Measurements from ENCODE around the gene MECR. TPM values are rescaled to one million over a fixed set of nuclear protein-coding genes. Genes with fewer than 3 reads are reported as not detected.
A peak's percentile ranks its signal among the peaks of the same experiment; 100 is the strongest.
"Not testable (repeated sequence)": the region's sequence is repeated elsewhere in the genome, so short reads cannot be mapped to it uniquely, and the experiment has no call there.

Gene MECR
- total RNA-seq, 1 donor from 2014 or later = 15.2 TPM

DNA sequence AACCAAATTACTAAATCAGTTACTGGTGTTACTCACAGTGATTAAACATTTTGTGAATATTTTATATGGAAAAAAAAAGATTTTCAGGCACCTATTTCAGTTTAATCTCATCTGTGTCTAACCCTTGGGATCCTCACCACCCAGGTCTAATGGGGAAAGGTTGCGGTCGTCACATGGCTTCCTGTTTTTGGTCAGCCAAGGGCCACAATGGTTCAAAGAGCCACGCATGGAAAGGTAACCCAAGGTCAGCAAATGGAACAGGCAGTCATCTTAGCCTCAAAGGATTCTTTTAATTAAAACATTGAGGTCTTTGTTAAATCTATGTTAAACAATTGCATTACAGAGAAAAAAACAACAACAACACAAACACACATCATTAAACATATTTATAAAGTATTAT lies 71.0 kb downstream of the MECR start:
- H3K27me3 Mint-ChIP-seq (ENCODE audit: low read depth) = no peaks in the 10 kb centered on the region
- DNase-seq (ENCODE audit: low spot score) = no peak
- H3K9me3 Mint-ChIP-seq (ENCODE audit: low read depth) = no peaks in the 10 kb centered on the region
- no peak overlapping the region for H3K4me3 Mint-ChIP-seq (ENCODE audit: unreplicated experiment)
- TF ChIP-seq CTCF (IDR thresholded peaks at IDR 0.05) = no peak
- peaks cover 24% of the 10 kb centered on the region for H3K4me1 Mint-ChIP-seq (ENCODE audit: low read depth)
- no peak overlapping the region for H3K27ac Mint-ChIP-seq (ENCODE audit: unreplicated experiment)
- H3K36me3 Mint-ChIP-seq (ENCODE audit: low read depth) = peaks cover 21% of the 10 kb centered on the region

DNA sequence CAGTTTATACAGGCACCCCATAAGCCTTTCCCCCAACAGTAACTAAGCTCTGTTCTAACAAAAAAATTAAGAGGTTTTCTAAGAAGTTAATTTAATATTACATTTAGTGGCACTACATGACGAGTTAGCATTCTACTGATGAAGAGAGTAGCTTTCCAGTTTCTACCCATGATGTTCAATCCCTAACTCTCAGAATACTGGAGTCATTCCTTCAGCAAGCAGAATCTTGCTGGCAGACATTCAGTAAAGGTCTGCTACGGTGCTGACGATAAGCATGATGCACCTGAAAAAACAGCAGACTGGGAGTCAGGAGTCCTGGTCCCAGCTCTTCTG lies 73.5 kb downstream of the MECR start:
- Mint-ChIP-seq H3K27ac (ENCODE audit: unreplicated experiment) (no peak overlapping the region), H3K9me3 (ENCODE audit: low read depth) (no peaks in the 10 kb centered on the region), H3K4me1 (ENCODE audit: low read depth) (peaks cover 20% of the 10 kb centered on the region), H3K36me3 (ENCODE audit: low read depth) (peaks cover 29% of the 10 kb centered on the region), H3K27me3 (ENCODE audit: low read depth) (no peaks in the 10 kb centered on the region), H3K4me3 (ENCODE audit: unreplicated experiment) (no peak overlapping the region)
- no peak for TF ChIP-seq CTCF (IDR thresholded peaks at IDR 0.05)
- no peak for DNase-seq (ENCODE audit: low spot score)

DNA sequence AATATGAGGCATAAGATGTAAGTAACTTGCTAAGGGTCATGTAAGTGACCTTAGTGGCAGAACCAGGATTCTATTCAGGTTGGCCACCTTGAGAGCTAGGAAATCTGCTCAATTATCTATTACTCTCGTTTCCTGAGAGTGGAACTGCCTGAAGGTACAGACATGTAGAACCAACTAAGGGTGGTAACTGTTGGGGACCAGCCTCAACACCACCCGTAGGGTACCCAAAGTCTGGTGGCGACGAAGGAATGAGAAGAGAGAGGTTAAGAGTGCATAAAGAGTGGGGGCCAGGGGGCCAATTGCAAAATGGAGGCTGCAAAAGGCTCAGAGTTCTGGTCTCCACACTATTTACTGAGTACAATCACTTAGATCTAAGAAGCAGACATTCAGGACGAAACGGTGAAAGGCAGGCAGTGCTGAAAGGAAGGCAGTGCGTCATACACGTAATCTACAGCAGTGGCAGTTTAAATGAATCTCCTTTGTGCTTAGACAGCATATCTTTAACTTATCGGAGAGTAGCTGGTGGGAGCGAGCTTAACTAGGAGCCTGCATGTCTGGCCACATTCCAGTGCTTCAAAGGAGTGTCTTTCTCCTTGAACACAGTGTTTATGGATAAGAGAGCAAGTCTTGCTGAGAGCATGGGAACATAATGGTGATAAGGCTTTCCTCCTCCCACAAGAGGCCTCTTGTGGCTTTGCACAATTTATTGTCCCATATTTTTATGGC lies 74.0 kb downstream of the MECR start:
- TF ChIP-seq CTCF (IDR thresholded peaks at IDR 0.05) = no peak
- Mint-ChIP-seq H3K4me1 (ENCODE audit: low read depth) (peaks cover 17% of the 10 kb centered on the region), H3K36me3 (ENCODE audit: low read depth) (peaks cover 32% of the 10 kb centered on the region), H3K9me3 (ENCODE audit: low read depth) (no peaks in the 10 kb centered on the region), H3K4me3 (ENCODE audit: unreplicated experiment) (no peak overlapping the region), H3K27me3 (ENCODE audit: low read depth) (no peaks in the 10 kb centered on the region), H3K27ac (ENCODE audit: unreplicated experiment) (peak overlapping the region; percentile 49)
- DNase-seq (ENCODE audit: low spot score) = no peak

DNA sequence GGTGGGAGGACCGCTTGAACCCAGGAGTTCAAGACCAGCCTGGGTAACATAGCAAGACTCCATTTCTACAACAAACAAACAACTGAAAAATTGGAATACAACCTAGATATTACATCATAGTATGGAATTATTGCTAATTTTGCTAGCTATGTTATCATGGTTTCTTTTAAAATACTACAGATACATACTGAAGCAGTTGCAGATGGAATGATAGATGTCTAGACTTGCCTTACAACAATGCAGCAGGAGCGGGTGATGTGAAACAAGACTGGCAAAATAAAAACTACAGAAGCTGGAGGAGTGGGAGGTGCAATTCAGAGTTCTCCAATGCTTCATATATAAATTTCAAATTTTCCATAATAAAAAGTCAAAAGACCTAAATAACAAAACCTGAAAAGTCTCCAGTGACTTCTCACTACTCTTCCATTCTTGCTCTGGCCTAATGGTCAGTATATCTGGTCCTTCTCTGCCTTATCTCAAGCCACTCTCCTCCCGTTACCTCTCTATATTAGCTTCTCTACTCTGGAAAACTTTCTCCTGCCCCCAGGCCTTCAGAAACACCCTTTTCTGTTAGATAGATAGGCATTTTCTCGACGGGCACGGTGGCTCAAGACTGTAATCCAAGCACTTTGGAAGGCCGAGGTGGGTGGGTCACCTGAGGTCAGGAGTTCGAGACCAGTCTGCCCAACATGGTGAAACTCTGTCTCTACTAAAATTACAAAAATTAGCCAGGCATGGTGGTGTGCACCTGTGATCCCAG lies 78.5 kb downstream of the MECR start:
- Mint-ChIP-seq H3K4me3 (ENCODE audit: unreplicated experiment) (no peak overlapping the region), H3K27ac (ENCODE audit: unreplicated experiment) (no peak overlapping the region), H3K27me3 (ENCODE audit: low read depth) (no peaks in the 10 kb centered on the region), H3K4me1 (ENCODE audit: low read depth) (peaks cover 13% of the 10 kb centered on the region), H3K9me3 (ENCODE audit: low read depth) (no peaks in the 10 kb centered on the region), H3K36me3 (ENCODE audit: low read depth) (peaks cover 54% of the 10 kb centered on the region)
- no peak for TF ChIP-seq CTCF (IDR thresholded peaks at IDR 0.05)
- no peak for DNase-seq (ENCODE audit: low spot score)

GRCh38 chr1:29150346-29150745 lies 80.4 kb downstream of the MECR start:
- not testable (repeated sequence) for H3K4me3 Mint-ChIP-seq (ENCODE audit: unreplicated experiment); H3K4me1 Mint-ChIP-seq (ENCODE audit: low read depth); H3K27ac Mint-ChIP-seq (ENCODE audit: unreplicated experiment); H3K27me3 Mint-ChIP-seq (ENCODE audit: low read depth); H3K9me3 Mint-ChIP-seq (ENCODE audit: low read depth)
- peak; percentile 24 for DNase-seq (ENCODE audit: low spot score)
- peaks cover 67% of the 10 kb centered on the region for H3K36me3 Mint-ChIP-seq (ENCODE audit: low read depth)

Measured in chondrocyte (in vitro differentiated cells).